BE2C (cell line): ENCODE results near the gene GTSE1. TPM values are rescaled to one million over a fixed set of nuclear protein-coding genes. Genes with fewer than 3 reads are reported as not detected.
A peak's percentile ranks its signal among the peaks of the same experiment; 100 is the strongest.

Experiments
- DNase-seq: peaks from one replicate; pipeline ENCODE4 v3.0.0-alpha.2; 2020
- H3K27me3 ChIP-seq: fragments of 250-450 bp; sonication (Bioruptor Pico); 2 replicates; pipeline ENCODE4 v1.5.1; 2020; ENCODE audit warnings: mild to moderate bottlenecking
- H3K36me3 ChIP-seq: fragments of 250-450 bp; sonication (Bioruptor Pico); 2 replicates; pipeline ENCODE4 v1.5.1; 2020; ENCODE audit warnings: mild to moderate bottlenecking
- H3K4me1 ChIP-seq: fragments of 250-450 bp; sonication (Bioruptor Pico); 2 replicates; pipeline ENCODE4 v1.5.1; 2020
- H3K4me3 ChIP-seq: 2 replicates; pipeline ENCODE4 v1.5.1; 2011; ENCODE audit warnings: low read depth, low read length
- H3K9me3 ChIP-seq: fragments of 250-450 bp; sonication (Bioruptor Pico); 2 replicates; pipeline ENCODE4 v1.5.1; 2020
- polyA plus RNA-seq: library from polyadenylated mRNA; unstranded; fragments of >200 nt; gene quantifications from one replicate; pipeline ENCODE4 v1.2.1, GENCODE V29; 2012; ENCODE audit warnings: low read depth, missing spikeins; ENCODE audit not compliant: insufficient read length, insufficient read depth
- TF ChIP-seq, protein P1 (sequence below): IDR thresholded peaks from 2 replicates; pipeline ENCODE4 v1.5.1; 2012; ENCODE audit warnings: mild to moderate bottlenecking, low read depth, low read length

The GTSE1 gene, protein sequence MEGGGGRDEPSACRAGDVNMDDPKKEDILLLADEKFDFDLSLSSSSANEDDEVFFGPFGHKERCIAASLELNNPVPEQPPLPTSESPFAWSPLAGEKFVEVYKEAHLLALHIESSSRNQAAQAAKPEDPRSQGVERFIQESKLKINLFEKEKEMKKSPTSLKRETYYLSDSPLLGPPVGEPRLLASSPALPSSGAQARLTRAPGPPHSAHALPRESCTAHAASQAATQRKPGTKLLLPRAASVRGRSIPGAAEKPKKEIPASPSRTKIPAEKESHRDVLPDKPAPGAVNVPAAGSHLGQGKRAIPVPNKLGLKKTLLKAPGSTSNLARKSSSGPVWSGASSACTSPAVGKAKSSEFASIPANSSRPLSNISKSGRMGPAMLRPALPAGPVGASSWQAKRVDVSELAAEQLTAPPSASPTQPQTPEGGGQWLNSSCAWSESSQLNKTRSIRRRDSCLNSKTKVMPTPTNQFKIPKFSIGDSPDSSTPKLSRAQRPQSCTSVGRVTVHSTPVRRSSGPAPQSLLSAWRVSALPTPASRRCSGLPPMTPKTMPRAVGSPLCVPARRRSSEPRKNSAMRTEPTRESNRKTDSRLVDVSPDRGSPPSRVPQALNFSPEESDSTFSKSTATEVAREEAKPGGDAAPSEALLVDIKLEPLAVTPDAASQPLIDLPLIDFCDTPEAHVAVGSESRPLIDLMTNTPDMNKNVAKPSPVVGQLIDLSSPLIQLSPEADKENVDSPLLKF
- 8.9 TPM for polyA plus RNA-seq

DNA sequence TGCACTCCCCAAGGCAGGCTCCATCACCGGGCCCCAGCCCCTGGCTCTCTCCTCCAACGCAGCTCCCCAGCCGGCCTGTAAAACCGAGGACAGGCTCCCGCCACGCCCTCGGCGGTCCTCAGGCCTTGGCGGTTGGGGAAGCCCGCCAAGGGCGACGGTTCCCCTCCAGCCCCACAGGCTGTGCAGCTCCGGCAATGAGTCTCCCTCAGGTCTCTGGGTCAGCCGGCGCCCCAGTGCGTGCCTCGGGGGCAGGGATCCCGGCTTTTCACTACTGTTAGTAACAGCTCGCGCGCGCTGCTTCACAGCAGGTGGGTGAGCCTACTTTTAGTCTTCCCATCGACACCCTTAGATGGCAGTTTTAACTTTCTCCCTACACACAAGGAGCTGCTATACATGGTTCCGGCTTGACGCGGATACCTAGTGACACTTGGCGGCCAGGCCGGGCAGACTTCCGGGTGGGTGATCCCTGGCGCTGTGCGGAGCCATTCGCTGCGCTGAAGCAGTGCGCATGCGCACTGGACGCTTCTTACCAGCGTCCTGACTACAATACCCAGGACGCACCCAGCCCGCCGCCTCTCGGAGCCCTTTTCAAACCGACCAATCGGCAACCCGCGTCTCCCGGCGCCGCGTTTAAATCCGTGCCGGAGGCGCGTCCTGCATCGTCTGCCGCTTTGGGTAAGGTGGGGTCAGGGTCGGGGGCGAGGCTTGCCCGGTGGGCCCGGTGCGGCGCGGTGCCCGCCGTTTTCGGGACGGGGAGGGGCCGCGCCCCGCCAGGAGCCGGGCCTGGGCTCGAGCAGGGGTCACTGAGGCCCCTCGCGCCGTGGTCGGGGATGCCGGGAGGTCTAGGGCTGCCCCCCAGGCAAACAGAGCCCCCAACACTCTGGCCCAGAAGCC, at the start of gene GTSE1:
GTSE1 (plus strand) TSS at position 614 of the 894 bp plus-strand sequence. CDS start 531 bp downstream, outside the sequence.
- peaks cover 33% of the 10 kb centered on the region for H3K36me3 ChIP-seq
- TF ChIP-seq, protein P1, sequence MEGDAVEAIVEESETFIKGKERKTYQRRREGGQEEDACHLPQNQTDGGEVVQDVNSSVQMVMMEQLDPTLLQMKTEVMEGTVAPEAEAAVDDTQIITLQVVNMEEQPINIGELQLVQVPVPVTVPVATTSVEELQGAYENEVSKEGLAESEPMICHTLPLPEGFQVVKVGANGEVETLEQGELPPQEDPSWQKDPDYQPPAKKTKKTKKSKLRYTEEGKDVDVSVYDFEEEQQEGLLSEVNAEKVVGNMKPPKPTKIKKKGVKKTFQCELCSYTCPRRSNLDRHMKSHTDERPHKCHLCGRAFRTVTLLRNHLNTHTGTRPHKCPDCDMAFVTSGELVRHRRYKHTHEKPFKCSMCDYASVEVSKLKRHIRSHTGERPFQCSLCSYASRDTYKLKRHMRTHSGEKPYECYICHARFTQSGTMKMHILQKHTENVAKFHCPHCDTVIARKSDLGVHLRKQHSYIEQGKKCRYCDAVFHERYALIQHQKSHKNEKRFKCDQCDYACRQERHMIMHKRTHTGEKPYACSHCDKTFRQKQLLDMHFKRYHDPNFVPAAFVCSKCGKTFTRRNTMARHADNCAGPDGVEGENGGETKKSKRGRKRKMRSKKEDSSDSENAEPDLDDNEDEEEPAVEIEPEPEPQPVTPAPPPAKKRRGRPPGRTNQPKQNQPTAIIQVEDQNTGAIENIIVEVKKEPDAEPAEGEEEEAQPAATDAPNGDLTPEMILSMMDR, result peak; percentile 44
- peak; percentile 99 for DNase-seq
- H3K4me3 ChIP-seq, result peak within 1 kb of the TSS; percentile 88
- H3K27me3 ChIP-seq, result no peaks in the 10 kb centered on the region
- H3K9me3 ChIP-seq, result no peaks in the 10 kb centered on the region
- no peaks in the 10 kb centered on the region; the same call in 1 of the 2 replicates for H3K4me1 ChIP-seq

DNA sequence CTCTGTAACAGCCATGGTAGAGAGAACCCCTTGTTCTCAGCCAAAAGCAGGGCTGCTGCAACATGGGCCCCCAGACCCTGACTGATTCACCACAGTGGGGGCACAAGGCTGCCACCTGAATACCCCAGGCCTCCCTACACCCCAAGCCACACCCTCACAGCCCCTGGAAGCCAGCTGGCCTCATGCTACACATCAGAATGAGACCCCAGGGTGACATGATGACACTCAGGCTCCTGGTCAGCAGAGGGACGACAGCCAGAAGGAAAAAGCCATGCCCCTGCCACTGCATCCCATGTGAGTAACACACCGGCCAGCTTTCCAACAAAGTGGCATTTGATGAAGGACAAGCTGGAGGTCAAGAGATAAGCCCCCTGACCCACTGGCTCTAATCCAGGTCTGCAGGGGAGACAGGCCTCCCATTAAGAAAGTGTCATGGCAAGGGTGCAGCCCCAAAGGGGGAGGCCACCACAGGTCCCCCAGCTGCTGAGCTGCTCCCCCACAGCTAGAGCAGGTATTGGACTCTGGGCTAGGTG, 49.2 kb upstream of the GTSE1 start:
- H3K27me3 ChIP-seq, result no peaks in the 10 kb centered on the region
- H3K36me3 ChIP-seq, result 0 out of 2 replicates have a peak, but pooled peaks cover 2% of the 10 kb centered on the region
- TF ChIP-seq, protein P1, result no peak
- H3K4me1 ChIP-seq, result peaks cover 15% of the 10 kb centered on the region
- DNase-seq, result no peak
- H3K9me3 ChIP-seq, result no peaks in the 10 kb centered on the region
- no peak overlapping the region for H3K4me3 ChIP-seq

DNA sequence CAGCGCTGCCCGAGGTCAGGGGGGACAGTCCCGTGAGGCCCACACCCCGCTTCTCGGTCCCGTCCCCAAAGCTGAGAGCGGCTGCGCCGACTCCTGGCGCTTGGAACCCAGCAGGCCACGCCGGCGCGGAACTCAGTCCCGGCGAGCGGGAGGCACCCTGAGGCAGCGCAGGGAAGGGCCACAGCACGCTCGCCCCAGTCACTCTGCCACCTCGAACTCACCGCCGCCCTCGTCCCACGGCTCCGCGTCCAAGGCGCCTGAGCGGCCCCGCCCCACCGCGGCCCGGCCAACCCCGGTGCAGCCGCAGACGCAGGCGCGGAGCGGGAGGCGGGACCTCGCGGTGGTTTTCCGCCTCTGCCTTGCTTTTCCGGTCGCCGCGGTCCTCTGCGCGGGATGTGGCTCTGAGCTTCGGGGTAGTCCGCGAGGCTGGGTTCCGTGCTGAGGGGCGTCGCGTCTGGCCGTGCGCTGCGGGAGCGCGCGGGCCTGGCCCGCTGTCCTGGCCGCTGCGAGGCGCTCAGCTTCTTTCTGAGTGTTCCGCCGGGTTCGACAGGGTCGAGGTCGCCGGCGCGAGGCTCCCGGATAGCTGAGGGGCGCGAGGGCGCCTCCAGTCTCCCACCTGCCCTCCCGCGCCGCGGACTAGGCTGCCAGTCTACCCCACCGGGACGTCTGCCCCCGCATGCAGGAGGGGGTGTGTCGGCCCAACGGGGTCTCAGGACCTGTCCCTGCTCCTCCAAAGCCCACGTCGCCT, 46.5 kb upstream of the GTSE1 start, which contains the start of gene CDPF1:
CDPF1 (minus strand) TSS at position 259 of the 748 bp plus-strand sequence. CDS start 2,009 bp downstream, outside the sequence.
- peaks cover 13% of the 10 kb centered on the region for H3K4me1 ChIP-seq
- H3K36me3 ChIP-seq, result no peaks in the 10 kb centered on the region
- TF ChIP-seq, protein P1, result no peak
- H3K4me3 ChIP-seq, result peak within 1 kb of the TSS; percentile 74
- H3K27me3 ChIP-seq, result no peaks in the 10 kb centered on the region
- DNase-seq, result peak; percentile 95
- no peaks in the 10 kb centered on the region for H3K9me3 ChIP-seq

DNA sequence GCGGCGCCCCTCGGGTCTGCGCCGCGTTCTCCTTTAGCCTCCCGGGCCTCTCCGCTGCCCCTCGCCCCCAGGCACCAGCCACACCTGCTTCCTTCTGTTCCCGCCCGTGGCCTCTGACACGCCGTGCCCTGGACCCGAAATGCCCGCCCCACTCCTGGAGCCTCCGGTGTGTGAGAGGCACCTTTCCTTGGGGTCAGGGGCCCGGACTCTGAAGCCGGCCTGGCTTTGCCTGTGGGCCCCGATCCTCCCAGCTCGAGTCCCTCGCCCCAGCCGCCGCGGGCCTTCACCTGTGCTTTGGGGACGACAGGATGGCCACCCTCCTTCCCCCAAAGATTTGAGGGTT, 45.9 kb upstream of the GTSE1 start:
- Histone ChIP-seq H3K9me3 (no peaks in the 10 kb centered on the region), H3K4me1 (peaks cover 8% of the 10 kb centered on the region), H3K4me3 (peak overlapping the region; percentile 74), H3K36me3 (no peaks in the 10 kb centered on the region), H3K27me3 (no peaks in the 10 kb centered on the region)
- no peak for DNase-seq
- TF ChIP-seq, protein P1, result no peak

DNA sequence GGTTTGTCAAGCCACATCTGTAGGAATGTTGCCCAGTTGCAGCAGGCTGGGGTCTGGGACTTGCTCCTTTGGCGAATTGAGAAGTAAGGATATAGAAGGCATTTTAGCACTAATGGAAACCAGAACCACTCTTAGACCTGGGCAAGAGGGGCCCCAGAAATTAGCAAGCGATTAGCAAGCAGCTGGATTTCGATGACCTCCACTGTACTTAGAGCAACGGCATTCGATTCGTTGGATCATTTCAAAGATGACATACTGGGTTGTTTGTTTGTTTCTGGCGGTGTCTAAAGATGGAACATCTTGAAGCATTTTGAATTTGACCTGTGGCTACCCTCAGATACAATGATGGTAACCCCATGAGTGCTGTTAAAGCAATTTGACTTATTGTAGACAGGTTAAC, 45.4 kb upstream of the GTSE1 start:
- Histone ChIP-seq H3K4me1 (peaks cover 7% of the 10 kb centered on the region; the same call in 1 of the 2 replicates), H3K27me3 (no peaks in the 10 kb centered on the region), H3K36me3 (no peaks in the 10 kb centered on the region), H3K4me3 (peak overlapping the region; percentile 74), H3K9me3 (no peaks in the 10 kb centered on the region)
- TF ChIP-seq, protein P1, result no peak
- no peak for DNase-seq
